ENCODE data around the gene UPK2.
A peak's percentile ranks its signal among the peaks of the same experiment; 100 is the strongest.
"Not testable (repeated sequence)": the region's sequence is repeated elsewhere in the genome, so short reads cannot be mapped to it uniquely, and the experiment has no call there.

The UPK2 gene

GRCh38 chr11:118984337-118984736, 28.2 kb downstream of the UPK2 start:
- H3K36me3 ChIP-seq (ENCODE audit: control insufficient read depth, low read depth, low read length); H3K27ac ChIP-seq (ENCODE audit: low read length); H3K27me3 ChIP-seq (ENCODE audit: control insufficient read depth, insufficient read depth, low read length); H3K9me3 ChIP-seq (ENCODE audit: control insufficient read depth, low read depth, low read length); H3K9ac ChIP-seq (ENCODE audit: low read length); H3K4me3 ChIP-seq (ENCODE audit: low read length): not testable (repeated sequence)
- peaks cover 10% of the 10 kb centered on the region for H3K4me1 ChIP-seq (ENCODE audit: control insufficient read depth, low read depth, low read length)

GRCh38 chr11:118984825-118985224, 28.7 kb downstream of the UPK2 start:
- Histone ChIP-seq H3K27ac (ENCODE audit: low read length) (no peak overlapping the region), H3K36me3 (ENCODE audit: control insufficient read depth, low read depth, low read length) (no peaks in the 10 kb centered on the region), H3K27me3 (ENCODE audit: control insufficient read depth, insufficient read depth, low read length) (peaks cover 6% of the 10 kb centered on the region), H3K9ac (ENCODE audit: low read length) (no peak overlapping the region), H3K4me3 (ENCODE audit: low read length) (no peak overlapping the region), H3K9me3 (ENCODE audit: control insufficient read depth, low read depth, low read length) (no peaks in the 10 kb centered on the region), H3K4me1 (ENCODE audit: control insufficient read depth, low read depth, low read length) (peaks cover 8% of the 10 kb centered on the region)

- Histone ChIP-seq H3K27me3 (ENCODE audit: control insufficient read depth, insufficient read depth, low read length) (no peaks in the 10 kb centered on the region), H3K9ac (ENCODE audit: low read length) (no peak overlapping the region), H3K36me3 (ENCODE audit: control insufficient read depth, low read depth, low read length) (no peaks in the 10 kb centered on the region), H3K27ac (ENCODE audit: low read length) (no peak overlapping the region), H3K9me3 (ENCODE audit: control insufficient read depth, low read depth, low read length) (no peaks in the 10 kb centered on the region), H3K4me3 (ENCODE audit: low read length) (no peak overlapping the region), H3K4me1 (ENCODE audit: control insufficient read depth, low read depth, low read length) (no peaks in the 10 kb centered on the region)
These were observed 32.2 kb downstream of the UPK2 start for GRCh38 chr11:118988280-118988679.

GRCh38 chr11:118991486-118992038, 35.5 kb downstream of the UPK2 start:
- H3K9me3 ChIP-seq (ENCODE audit: control insufficient read depth, low read depth, low read length); H3K27ac ChIP-seq (ENCODE audit: low read length); H3K27me3 ChIP-seq (ENCODE audit: control insufficient read depth, insufficient read depth, low read length); H3K36me3 ChIP-seq (ENCODE audit: control insufficient read depth, low read depth, low read length); H3K4me3 ChIP-seq (ENCODE audit: low read length); H3K9ac ChIP-seq (ENCODE audit: low read length); H3K4me1 ChIP-seq (ENCODE audit: control insufficient read depth, low read depth, low read length): not testable (repeated sequence)

GRCh38 chr11:118996926-118997626, 41.0 kb downstream of the UPK2 start:
- H3K27ac ChIP-seq (ENCODE audit: low read length), result peak overlapping the region; percentile 63
- peaks cover 8% of the 10 kb centered on the region for H3K4me1 ChIP-seq (ENCODE audit: control insufficient read depth, low read depth, low read length)
- no peaks in the 10 kb centered on the region for H3K9me3 ChIP-seq (ENCODE audit: control insufficient read depth, low read depth, low read length)
- H3K36me3 ChIP-seq (ENCODE audit: control insufficient read depth, low read depth, low read length), result peaks cover 21% of the 10 kb centered on the region
- H3K4me3 ChIP-seq (ENCODE audit: low read length), result peak overlapping the region; percentile 95
- no peaks in the 10 kb centered on the region for H3K27me3 ChIP-seq (ENCODE audit: control insufficient read depth, insufficient read depth, low read length)
- peak overlapping the region; percentile 88 for H3K9ac ChIP-seq (ENCODE audit: low read length)

GRCh38 chr11:118997627-118998387, 41.7 kb downstream of the UPK2 start, which contains the start of gene CENATAC:
Gene CENATAC, plus strand, starts transcription at chr11:118998138. Its CDS starts 60 bp downstream, at chr11:118998198.
- no peaks in the 10 kb centered on the region for H3K9me3 ChIP-seq (ENCODE audit: control insufficient read depth, low read depth, low read length)
- peak within 1 kb of the TSS; percentile 63 for H3K27ac ChIP-seq (ENCODE audit: low read length)
- H3K27me3 ChIP-seq (ENCODE audit: control insufficient read depth, insufficient read depth, low read length), result no peaks in the 10 kb centered on the region
- H3K36me3 ChIP-seq (ENCODE audit: control insufficient read depth, low read depth, low read length), result peaks cover 25% of the 10 kb centered on the region
- H3K4me1 ChIP-seq (ENCODE audit: control insufficient read depth, low read depth, low read length), result peaks cover 8% of the 10 kb centered on the region
- peak within 1 kb of the TSS; percentile 88 for H3K9ac ChIP-seq (ENCODE audit: low read length)
- H3K4me3 ChIP-seq (ENCODE audit: low read length), result peak within 1 kb of the TSS; percentile 95

GRCh38 chr11:118998388-118998717, 42.3 kb downstream of the UPK2 start:
- H3K36me3 ChIP-seq (ENCODE audit: control insufficient read depth, low read depth, low read length), result peaks cover 30% of the 10 kb centered on the region
- peak overlapping the region; percentile 88 for H3K9ac ChIP-seq (ENCODE audit: low read length)
- H3K9me3 ChIP-seq (ENCODE audit: control insufficient read depth, low read depth, low read length), result no peaks in the 10 kb centered on the region
- H3K27me3 ChIP-seq (ENCODE audit: control insufficient read depth, insufficient read depth, low read length), result no peaks in the 10 kb centered on the region
- peaks cover 8% of the 10 kb centered on the region for H3K4me1 ChIP-seq (ENCODE audit: control insufficient read depth, low read depth, low read length)
- peak overlapping the region; percentile 61 for H3K27ac ChIP-seq (ENCODE audit: low read length)
- H3K4me3 ChIP-seq (ENCODE audit: low read length), result peak overlapping the region; percentile 95

- H3K9ac ChIP-seq (ENCODE audit: low read length), result peak overlapping the region; percentile 88
- no peak overlapping the region for H3K27ac ChIP-seq (ENCODE audit: low read length)
- peak overlapping the region; percentile 95 for H3K4me3 ChIP-seq (ENCODE audit: low read length)
- H3K9me3 ChIP-seq (ENCODE audit: control insufficient read depth, low read depth, low read length), result no peaks in the 10 kb centered on the region
- H3K36me3 ChIP-seq (ENCODE audit: control insufficient read depth, low read depth, low read length), result peaks cover 30% of the 10 kb centered on the region
- no peaks in the 10 kb centered on the region for H3K27me3 ChIP-seq (ENCODE audit: control insufficient read depth, insufficient read depth, low read length)
- H3K4me1 ChIP-seq (ENCODE audit: control insufficient read depth, low read depth, low read length), result peaks cover 8% of the 10 kb centered on the region
These were observed 42.7 kb downstream of the UPK2 start for GRCh38 chr11:118998822-118999221.

GRCh38 chr11:119000906-119001305, 44.8 kb downstream of the UPK2 start:
- H3K9ac ChIP-seq (ENCODE audit: low read length), result no peak overlapping the region
- no peak overlapping the region for H3K4me3 ChIP-seq (ENCODE audit: low read length)
- H3K36me3 ChIP-seq (ENCODE audit: control insufficient read depth, low read depth, low read length), result peaks cover 34% of the 10 kb centered on the region
- H3K4me1 ChIP-seq (ENCODE audit: control insufficient read depth, low read depth, low read length), result peaks cover 8% of the 10 kb centered on the region
- no peaks in the 10 kb centered on the region for H3K27me3 ChIP-seq (ENCODE audit: control insufficient read depth, insufficient read depth, low read length)
- no peak overlapping the region for H3K27ac ChIP-seq (ENCODE audit: low read length)
- H3K9me3 ChIP-seq (ENCODE audit: control insufficient read depth, low read depth, low read length), result no peaks in the 10 kb centered on the region

- Histone ChIP-seq H3K27me3 (ENCODE audit: control insufficient read depth, insufficient read depth, low read length) (no peaks in the 10 kb centered on the region), H3K9me3 (ENCODE audit: control insufficient read depth, low read depth, low read length) (no peaks in the 10 kb centered on the region), H3K4me1 (ENCODE audit: control insufficient read depth, low read depth, low read length) (no peaks in the 10 kb centered on the region), H3K27ac (ENCODE audit: low read length) (no peak overlapping the region), H3K9ac (ENCODE audit: low read length) (no peak overlapping the region), H3K36me3 (ENCODE audit: control insufficient read depth, low read depth, low read length) (peaks cover 43% of the 10 kb centered on the region), H3K4me3 (ENCODE audit: low read length) (no peak overlapping the region)
These were observed 50.6 kb downstream of the UPK2 start for GRCh38 chr11:119006656-119007055.
